Suprapubic skin (tissue), 4 donors: ENCODE data around the gene TAS1R1.

Experiments
- EP300 ChIP-seq: sonication (generic); formaldehyde crosslinking; IDR thresholded peaks from one replicate; pipeline ENCODE4 v1.6.1; 2017; ENCODE audit warnings: antibody characterized with exemption
- POLR2A ChIP-seq, 2 donors: fragments of 450-650 bp; IDR thresholded peaks; one replicate each; pipeline ENCODE4 v1.6.1; 2017; ENCODE audit warnings: antibody characterized with exemption in 2 of 2, mild to moderate bottlenecking in 2 of 2, moderate library complexity in 2 of 2
- POLR2AphosphoS5 ChIP-seq, 3 donors: sonication (generic); formaldehyde crosslinking; IDR thresholded peaks; one replicate each; pipeline ENCODE4 v1.6.1; 2017; ENCODE audit warnings: antibody characterized with exemption in 3 of 3
- TF ChIP-seq, protein P1 (sequence below), 2 donors: fragments of 200-600 bp in 1 of 2; fragments of 450-650 bp in 1 of 2; sonication (generic) in 1 of 2; IDR thresholded peaks; one replicate each; pipeline ENCODE4 v1.5.1; 2016 to 2019; ENCODE audit warnings: antibody characterized with exemption in 2 of 2, mild to moderate bottlenecking in 1 of 2, moderate library complexity in 1 of 2

DNA sequence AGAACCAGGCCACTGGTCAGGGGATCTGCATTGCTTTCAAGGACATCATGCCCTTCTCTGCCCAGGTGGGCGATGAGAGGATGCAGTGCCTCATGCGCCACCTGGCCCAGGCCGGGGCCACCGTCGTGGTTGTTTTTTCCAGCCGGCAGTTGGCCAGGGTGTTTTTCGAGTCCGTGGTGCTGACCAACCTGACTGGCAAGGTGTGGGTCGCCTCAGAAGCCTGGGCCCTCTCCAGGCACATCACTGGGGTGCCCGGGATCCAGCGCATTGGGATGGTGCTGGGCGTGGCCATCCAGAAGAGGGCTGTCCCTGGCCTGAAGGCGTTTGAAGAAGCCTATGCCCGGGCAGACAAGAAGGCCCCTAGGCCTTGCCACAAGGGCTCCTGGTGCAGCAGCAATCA is 19.7 kb downstream of the TAS1R1 start:
- TF ChIP-seq POLR2A (IDR thresholded peaks at IDR 0.05) (no peak), POLR2AphosphoS5 (IDR thresholded peaks at IDR 0.05) (no peak), EP300 (no peak)
- TF ChIP-seq, protein P1, sequence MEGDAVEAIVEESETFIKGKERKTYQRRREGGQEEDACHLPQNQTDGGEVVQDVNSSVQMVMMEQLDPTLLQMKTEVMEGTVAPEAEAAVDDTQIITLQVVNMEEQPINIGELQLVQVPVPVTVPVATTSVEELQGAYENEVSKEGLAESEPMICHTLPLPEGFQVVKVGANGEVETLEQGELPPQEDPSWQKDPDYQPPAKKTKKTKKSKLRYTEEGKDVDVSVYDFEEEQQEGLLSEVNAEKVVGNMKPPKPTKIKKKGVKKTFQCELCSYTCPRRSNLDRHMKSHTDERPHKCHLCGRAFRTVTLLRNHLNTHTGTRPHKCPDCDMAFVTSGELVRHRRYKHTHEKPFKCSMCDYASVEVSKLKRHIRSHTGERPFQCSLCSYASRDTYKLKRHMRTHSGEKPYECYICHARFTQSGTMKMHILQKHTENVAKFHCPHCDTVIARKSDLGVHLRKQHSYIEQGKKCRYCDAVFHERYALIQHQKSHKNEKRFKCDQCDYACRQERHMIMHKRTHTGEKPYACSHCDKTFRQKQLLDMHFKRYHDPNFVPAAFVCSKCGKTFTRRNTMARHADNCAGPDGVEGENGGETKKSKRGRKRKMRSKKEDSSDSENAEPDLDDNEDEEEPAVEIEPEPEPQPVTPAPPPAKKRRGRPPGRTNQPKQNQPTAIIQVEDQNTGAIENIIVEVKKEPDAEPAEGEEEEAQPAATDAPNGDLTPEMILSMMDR (IDR thresholded peaks at IDR 0.05), result no peak
